Stimulated activated CD8-positive, alpha-beta memory T cell treated with anti-CD3 and anti-CD28 coated beads, Interleukin-12 subunit alpha, Interleukin-12 subunit beta, amount 100 ng/mL, for 24 hours (primary cell): ENCODE results near the gene MRGPRF.
"Not testable (repeated sequence)": the region's sequence is repeated elsewhere in the genome, so short reads cannot be mapped to it uniquely, and the experiment has no call there.

Source experiments
- DNase-seq: peaks from one replicate; pipeline ENCODE4 v3.0.0-alpha.2; 2020; ENCODE audit errors: extremely low read depth

MRGPRF gene

DNA sequence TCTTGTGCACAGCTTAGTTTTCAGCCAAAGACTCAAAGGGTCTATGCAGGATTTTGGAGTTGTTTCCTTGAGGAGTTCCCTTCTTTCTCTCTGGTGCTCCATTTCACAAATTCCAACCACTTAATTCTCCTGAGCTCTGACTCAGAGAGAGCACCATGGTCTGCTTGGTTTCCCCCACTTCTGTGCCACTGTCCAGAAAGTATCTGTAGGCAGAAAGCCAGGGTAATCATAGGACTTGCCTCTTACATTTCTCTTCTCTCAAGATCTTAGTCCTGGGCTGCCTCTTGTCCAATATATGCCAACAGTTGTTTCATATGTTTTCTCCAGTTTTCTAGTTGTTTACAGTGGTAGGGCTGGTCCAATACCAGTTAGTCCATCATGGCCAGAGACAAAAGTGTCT lies 25.8 kb downstream of the MRGPRF start:
- no peak for DNase-seq

GRCh38 chr11:68983801-68984200 lies 29.2 kb downstream of the MRGPRF start:
- DNase-seq = no peak

DNA sequence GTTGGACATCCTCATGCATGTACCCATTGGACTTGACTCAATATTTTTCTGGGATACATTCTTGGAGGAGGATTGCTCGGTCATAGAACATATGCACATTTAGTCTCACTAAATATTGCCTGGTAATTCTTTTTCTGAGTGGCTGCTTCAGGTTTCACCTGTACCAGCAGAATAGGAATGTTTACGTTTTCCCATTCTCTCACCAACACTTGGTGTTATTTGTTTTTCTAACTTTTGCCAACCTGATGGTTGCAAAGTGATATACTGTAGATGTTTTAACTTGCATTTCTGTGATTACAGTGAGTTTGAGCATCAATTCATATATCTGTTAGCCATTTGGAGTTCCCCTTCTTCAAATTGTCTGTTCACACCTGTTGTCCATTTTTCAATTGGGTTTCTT lies 30.9 kb downstream of the MRGPRF start:
- no peak for DNase-seq

DNA sequence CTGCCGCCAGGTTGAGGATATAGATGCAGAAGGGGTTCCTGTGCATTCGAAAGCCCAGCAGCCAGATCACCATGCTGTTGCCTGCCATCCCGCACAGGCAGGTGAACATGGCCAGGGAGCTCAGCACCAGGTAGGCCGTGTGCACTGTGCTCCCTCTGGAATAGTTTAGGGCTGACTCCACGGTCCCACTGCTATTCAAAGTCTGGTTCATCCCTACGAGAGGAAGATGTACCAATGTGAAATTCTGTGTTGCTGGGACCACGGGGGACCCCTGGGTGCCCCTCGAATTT lies 32.3 kb downstream of the MRGPRF start, which contains the start of gene MRGPRD:
Gene MRGPRD, minus strand, starts transcription at position 211 of the 290 bp plus-strand sequence. Its CDS starts 0 bp downstream, at position 211.
- no peak for DNase-seq

DNA sequence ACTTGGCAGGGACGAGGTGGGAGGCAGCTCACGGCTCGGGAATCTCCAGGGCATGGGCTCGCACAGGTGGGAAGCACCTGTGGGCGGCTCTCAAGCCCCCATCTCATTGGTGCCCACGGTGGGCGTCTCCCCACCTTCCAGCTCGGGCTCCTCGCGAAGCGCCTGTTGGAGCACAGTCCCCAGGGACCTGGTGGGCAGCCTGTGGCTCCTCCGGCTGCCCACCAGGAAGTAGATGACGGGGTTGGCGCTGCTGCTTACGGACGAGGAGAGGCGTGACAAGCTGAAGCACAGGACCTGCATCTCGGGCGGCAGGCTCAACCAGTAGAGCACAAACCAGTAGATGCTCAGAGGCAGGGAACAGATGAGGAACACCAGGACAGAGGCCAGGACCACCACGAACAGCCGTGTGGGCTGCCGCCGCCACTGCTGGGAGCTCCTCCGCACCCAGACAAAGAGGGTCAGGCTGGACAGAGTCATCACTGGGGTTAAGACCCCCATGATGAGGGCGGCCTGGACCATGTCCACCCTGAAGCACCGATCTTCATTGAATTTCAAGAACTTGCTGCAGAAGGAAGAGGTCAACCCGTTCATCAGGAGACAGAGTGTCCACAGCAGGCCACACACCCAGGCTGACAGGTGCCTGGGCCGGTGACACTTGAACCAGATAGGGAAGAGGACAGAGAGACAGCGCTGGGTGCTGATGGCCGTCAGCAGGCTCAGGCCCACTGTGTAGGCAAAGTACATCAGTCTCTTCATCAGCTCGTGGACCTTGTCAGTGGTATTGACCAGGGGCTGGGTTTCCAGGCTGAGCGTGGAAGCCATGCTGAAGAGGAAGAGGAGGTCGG lies 32.9 kb downstream of the MRGPRF start:
- DNase-seq = no peak

- no peak for DNase-seq
These were observed 34.0 kb downstream of the MRGPRF start for GRCh38 chr11:68978931-68979594.

GRCh38 chr11:68978626-68978930 lies 34.5 kb downstream of the MRGPRF start:
- DNase-seq = no peak

GRCh38 chr11:68977781-68978625 lies 35.0 kb downstream of the MRGPRF start:
- DNase-seq = no peak

DNA sequence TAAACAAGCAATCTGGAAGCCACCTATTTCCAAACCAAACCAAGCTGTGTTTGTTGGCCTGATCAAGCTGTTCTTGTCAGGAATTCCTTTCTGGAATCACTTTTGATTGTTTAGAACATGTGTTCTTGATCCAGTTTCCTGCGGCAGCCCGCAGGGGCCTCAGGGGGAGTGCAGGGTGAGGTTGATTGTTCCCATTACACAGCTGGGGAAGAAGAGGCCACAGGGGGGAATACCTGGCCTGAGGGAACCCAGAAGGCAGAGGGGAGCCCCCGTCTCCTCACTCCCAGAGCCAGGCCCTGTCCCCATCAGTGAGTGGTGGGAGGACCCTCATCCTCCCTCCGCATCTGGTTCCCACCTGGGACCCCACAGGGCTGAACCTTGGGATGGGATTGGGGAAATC lies 36.5 kb downstream of the MRGPRF start:
- no peak for DNase-seq

DNA sequence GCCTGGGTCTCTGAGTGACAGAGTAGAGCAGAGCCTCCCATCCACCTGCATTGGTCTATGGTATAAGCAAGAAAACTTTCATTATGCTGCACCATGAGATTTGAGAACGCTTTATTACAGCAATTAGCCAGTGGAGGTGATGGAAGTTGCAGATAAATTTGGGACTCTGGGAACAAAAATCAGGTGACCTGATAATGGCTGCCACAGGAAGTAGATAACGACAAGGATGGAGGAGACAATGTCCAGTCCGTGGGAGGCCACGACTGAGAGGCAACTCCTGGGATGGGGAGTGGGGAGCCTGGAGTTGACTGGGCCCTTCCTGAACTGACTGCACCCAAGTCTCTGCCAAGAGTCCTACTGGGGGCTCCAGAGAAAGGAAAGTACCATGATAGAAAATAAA lies 37.0 kb downstream of the MRGPRF start:
- no peak for DNase-seq

GRCh38 chr11:68974421-68975194 lies 38.4 kb downstream of the MRGPRF start:
- no peak for DNase-seq

DNA sequence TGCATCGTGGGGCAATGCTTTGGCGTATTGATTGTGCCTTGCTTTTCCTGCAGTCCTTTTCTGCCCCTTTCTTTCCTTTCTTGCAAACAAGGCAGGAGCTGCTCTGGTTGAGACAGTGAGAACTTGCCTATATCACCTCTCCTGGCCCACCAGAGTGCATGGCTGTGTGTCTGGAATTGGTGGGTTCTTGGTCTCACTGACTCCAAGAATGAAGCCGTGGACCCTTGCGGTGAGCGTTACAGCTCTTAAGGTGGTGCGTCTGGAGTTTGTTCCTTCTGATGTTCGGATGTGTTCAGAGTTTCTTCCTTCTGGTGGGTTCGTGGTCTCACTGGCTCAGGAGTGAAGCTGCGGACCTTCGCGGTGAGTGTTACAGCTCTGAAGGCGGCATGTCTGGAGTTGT lies 39.3 kb downstream of the MRGPRF start:
- DNase-seq = not testable (repeated sequence)

DNA sequence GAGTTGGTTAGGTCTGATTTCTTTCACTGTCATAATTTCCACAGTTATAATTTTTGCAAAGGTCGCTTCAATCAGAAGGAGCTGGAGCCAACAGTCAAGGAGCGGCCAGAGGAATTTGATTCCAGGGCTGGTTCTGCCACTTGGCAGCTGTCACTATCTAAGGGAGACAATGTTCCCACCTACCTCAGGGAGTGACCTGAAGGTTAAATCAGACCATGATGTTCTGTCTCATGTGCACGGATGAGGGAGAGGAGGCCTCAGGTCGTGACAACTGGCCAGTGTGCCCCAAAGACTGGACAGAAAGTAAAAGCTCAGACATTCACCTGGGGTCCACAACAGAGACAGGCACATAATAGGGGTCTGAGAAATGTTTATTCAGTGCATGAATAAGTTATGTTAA lies 39.8 kb downstream of the MRGPRF start:
- DNase-seq = no peak

DNA sequence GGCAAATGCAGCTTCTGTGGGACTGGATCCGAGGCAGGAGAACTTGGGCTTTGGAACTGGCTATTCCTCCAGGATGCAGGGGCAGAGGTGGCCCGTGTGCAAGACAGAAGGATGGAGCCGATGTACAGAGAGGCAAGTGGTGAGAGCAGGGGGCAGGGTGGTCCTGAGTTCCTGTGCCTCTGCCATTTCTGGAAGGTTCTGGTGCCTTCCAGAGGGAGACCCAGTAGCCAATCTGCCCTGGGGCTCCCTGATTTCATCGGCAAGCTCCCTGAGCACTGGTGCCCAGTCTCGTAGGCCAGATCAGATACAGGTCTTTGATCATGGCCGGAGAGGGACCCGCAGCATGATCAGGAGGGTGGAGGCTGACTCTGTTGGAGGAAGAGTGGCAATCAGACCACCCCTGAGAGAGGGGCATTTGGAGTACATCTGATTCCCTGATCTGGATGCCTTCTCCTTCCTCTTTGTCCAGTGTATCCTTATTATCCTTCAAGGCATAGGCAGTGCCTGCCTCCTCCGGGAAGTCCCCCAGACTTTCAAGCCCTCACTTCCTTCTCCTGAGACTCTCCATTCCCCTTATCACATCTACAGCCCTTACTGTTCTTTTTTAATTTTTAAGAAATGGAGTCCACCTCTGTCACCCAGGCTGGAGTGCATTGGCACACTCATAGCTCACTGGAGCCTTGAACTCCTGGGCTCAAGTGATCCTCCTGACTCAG lies 42.0 kb downstream of the MRGPRF start:
- DNase-seq = no peak

DNA sequence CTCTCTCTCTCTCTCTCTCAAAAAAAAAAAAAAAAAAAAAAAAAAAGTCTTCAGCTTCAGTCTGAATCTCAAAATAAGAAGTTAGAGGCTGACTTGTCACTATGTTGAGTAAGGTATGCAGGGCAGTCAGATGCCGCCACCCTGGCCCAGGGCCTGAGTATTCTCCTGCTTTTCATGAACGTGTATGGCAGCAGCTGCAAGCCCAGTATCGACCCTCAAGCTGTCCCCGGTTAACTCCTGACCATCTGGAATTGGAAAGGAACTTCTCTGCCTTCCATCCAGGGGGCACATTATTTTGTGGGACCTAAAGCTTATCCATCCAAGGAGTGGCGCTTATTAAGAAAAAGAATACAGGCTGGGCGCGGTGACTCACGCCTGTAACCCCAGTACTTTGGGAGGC lies 43.7 kb downstream of the MRGPRF start:
- no peak for DNase-seq

GRCh38 chr11:68968306-68969250 lies 44.5 kb downstream of the MRGPRF start:
- DNase-seq = no peak

GRCh38 chr11:68966894-68967780 lies 45.9 kb downstream of the MRGPRF start:
- DNase-seq = no peak

GRCh38 chr11:68965901-68966853 lies 46.9 kb downstream of the MRGPRF start:
- no peak for DNase-seq
